NCI-H1694 (cell line): ENCODE results near the gene TMEM247.

Experiments
- DNase-seq: peaks from one replicate; lab custom pipeline; 2025; lab: John Stamatoyannopoulos, UW

The TMEM247 gene

DNA sequence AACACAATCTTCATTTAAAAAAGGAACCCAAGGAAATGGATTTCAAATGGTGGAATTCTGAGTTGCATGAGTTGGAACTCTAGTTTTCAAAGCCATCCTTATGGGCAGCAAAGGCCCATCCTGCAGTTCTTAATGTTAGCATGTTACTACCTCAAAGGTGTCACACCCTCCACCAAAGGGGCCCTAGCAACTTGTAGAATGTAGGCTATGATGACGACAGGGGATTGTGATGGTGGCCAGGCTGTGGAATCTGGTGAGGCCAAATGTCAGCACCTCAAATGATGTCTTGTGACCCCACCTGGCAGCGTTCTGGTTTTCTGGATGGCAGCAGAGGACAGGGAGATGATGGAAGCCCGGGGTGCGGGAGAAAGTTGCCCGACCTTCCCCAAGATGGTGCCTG lies at the start of gene TMEM247:
Gene TMEM247 (plus strand): TSS at position 301 of the 400 bp plus-strand sequence.
- DNase-seq, result no peak

DNA sequence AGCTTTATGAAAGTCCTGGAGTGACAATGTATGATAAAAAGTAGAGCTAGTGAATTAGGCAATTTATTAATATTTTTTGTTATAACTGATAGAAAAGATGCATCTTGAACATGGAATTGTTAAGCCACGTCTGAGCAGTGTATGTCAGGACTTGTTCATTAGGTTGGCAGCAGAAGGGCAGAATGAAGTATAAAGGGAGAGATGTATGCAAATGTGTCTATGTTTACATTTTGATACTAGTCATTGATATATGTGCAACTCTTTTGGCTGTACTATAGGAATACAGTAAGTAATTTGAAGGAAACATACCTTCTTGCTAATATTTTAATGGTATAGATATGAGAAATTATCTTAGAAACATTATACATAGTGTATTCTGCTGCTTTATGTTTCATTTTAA lies 49.0 kb upstream of the TMEM247 start:
- DNase-seq, result no peak

DNA sequence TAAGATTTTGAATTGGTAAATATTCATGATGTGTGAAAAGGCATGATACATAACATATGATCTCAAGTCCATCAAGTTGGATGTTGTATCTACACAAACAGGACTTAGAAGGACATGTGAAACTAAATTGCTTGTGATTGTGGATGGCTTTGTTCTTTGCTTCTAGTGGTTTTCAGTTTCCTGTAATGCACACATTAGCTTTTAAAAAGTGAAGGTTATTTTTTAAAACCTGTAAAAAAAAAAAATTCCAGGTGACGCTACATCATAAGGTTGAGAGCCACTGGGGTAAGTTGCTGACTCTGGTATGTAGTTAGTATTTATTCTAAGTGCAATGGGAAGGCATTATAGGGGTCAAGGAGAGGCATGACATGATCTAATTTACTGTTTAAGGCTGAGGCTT lies 48.4 kb upstream of the TMEM247 start:
- DNase-seq, result no peak

DNA sequence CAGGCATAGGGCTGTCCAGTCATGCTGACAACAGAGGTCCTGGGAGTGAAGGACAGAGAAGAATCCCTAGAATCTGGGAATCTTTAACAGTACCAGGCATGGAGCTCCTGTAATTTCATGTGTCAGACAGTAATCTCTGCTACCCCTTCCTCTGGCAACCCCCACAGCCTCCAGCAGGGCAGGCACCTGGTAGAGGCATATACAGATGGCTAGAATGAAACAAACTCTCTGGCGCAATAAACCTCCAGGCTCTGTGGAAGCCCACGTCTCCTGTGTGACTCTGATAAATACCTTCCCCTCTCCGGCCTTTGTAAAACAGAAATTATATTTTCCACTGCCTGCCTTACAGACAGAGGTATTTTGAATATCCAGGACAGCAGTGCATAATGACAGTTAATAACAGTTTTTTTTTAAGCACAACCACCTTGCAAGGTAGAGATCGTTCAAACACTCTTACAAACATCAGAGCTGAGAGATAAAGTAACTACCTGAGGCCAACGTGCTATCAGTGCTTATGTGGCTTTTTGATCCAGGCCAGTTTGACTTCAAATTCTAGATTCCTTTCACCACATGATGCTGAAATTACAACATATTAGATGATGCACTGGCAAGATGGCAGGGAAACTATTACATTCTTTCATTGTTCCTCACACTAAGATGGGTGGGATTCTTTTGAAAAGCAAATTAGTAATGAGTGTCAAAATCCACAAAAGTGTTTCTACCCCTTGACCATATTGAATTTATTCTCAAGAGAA lies 47.7 kb upstream of the TMEM247 start:
- peak; percentile 58 for DNase-seq

- no peak for DNase-seq
Measured at GRCh38 chr2:46434851-46435273, 44.5 kb upstream of the TMEM247 start.

GRCh38 chr2:46435353-46435752 lies 44.0 kb upstream of the TMEM247 start:
- no peak for DNase-seq

- no peak for DNase-seq
Measured at GRCh38 chr2:46435796-46436360, 43.5 kb upstream of the TMEM247 start.

GRCh38 chr2:46436800-46437199 lies 42.6 kb upstream of the TMEM247 start:
- no peak for DNase-seq

- no peak for DNase-seq
Measured at GRCh38 chr2:46438102-46438501, 41.3 kb upstream of the TMEM247 start.

- no peak for DNase-seq
Measured at GRCh38 chr2:46438794-46439193, 40.6 kb upstream of the TMEM247 start.

DNA sequence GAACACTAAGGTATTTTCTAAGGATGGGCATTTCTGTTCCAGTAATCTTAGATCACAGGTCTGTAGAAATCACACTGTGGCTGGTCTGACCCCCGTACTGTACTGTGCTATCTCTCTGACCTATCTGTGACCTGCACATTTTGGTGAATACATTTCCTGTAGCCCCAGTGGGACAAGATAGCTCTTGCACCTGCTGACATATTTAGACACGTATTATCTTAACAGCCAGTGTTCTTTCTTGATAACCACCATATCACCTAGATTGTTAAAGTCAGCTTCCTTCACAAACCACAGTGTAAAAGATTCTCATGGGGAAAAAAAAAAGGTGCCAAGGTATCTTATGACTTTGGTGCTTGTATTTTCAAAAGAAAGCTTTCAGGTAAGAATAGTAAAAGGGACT lies 39.8 kb upstream of the TMEM247 start:
- DNase-seq, result no peak

DNA sequence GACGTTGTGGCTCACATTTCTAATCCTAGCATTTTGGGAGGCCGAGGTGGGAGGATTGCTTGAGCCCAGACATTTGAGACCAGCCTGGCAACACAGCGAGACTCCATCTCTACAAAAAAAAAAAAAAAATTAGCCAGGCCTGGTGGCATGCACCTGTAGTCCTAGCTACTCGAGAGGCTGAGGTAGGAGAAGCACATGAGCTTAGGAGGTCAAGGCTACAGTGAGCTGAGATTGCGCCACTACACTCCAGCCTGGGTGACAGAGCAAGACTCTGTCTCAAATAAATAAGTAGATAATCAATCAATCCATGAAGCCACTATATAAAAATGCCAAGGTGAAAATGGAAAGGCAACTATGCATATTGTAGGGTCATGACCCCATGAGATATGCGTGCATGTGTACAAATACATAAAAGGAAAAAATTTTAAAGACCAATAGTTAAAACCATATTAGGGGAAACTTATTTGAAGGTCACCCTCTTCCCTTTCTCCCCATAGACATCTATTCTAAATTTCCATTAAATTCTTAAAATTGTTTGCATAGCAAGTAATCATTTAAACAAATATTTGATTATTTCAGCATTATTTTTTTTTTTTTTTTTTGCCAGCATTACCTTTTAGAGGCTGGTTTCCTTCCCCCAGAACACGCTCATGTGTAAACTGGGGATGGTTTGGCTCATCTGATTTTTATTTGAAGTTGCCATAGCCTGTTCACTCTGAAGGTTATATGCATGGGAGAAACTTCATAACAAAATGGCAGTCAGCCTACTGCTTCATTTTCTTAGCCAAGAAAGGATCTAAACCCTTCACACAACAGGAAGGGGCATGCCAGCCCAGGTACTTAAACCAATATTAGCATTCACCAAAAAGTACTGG lies 37.3 kb upstream of the TMEM247 start:
- no peak for DNase-seq

GRCh38 chr2:46444732-46445131 lies 34.6 kb upstream of the TMEM247 start:
- no peak for DNase-seq

GRCh38 chr2:46445556-46445955 lies 33.8 kb upstream of the TMEM247 start:
- no peak for DNase-seq

DNA sequence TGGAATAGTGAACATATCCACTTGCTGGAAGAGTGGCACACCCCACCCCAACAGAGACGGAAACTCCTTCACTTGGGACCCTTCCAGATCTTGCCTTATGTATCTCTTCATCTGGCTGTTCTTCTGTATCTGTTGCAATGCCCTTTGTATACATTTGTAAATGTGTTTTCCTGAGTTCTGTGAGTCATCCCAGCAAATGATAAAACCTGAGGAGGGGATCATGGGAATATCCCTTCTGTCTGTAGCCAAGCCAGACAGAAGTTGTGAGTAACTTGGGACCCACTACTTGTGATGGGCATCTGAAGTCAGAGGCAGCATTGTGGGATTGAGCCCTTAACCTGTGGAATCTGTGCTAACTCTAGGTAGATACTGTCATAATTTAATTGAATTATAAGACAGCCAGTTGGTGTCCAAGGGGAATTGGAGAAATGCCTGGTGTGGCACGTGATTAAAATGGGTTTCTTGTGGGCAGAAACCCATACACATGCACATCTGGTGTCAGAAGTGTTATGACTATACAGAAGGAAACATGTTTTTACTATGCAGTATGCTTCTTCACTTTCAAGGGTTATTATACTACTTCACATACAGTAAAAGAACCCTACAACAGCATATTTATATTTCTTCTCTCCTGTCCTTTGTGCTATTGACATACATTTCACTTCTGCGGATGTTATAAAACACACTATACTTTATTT lies 32.3 kb upstream of the TMEM247 start:
- DNase-seq, result no peak

GRCh38 chr2:46447649-46448048 lies 31.7 kb upstream of the TMEM247 start:
- DNase-seq, result no peak

GRCh38 chr2:46448111-46448510 lies 31.3 kb upstream of the TMEM247 start:
- no peak for DNase-seq

GRCh38 chr2:46448641-46449040 lies 30.7 kb upstream of the TMEM247 start:
- no peak for DNase-seq

DNA sequence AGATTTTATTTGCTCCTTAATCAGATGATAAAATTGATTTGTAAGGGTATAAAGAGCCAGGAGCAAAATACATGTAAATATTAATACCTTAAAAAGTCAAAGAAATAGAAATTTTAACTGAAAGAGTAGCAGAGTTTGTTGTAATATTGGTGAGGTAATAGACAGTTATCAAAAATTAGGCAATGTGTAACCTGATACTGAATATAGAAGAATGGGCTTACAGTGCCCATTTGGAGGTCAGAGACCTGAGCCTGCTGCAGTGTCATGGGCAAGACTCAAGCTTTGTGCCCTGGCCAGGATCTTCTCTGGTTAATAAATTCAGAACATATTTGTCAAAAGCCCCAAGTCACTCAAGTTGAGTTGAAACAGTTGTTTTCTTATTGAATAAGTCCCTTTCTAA lies 29.7 kb upstream of the TMEM247 start:
- no peak for DNase-seq

DNA sequence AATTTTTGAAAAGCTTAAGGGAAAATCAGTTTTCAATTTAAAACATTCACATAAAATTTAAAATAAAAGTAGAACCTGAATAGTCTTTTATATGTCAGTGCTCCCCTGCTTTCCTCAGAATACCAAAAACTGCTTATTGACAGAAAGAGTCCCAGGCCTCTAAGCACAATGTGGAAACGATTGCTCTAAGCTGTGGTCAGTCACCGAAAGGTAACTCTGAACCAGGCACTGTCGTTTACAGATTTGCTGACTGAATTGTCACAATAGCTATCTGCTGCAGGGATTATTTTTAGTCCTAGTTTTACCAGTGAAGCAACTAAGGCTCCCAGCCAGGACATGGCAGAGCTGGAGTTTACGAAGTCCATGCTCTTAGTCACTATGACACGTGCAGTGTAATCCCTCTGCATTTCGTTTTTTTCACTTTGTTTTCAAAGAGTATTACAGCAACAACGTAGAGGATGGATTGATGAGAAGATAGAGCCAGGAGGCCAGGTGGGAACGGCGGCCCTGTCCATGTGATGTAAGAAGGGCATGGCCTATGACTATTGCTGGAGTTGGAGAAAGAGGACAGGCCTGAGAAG lies 28.1 kb upstream of the TMEM247 start:
- DNase-seq, result no peak

GRCh38 chr2:46456789-46457188 lies 22.6 kb upstream of the TMEM247 start:
- DNase-seq, result no peak
